ENCODE results near the gene EMC9. TPM values are rescaled to one million over a fixed set of nuclear protein-coding genes. Genes with fewer than 3 reads are reported as not detected.

Gene EMC9
- total and polyA plus RNA-seq, 4 donors: 4.6 to 29.4 (median 20.0) TPM

GRCh38 chr14:24178399-24179178 is 37.2 kb upstream of the EMC9 start:
- whole genome bisulfite sequencing, 2 donors: 93% methylated on average over 12 of the region's 12 CpGs
- peaks cover 5 to 71% (median 9%) of the 10 kb centered on the region in 4 donors for H3K36me3 ChIP-seq (ENCODE audit: control insufficient read depth in 4 of 4, insufficient read depth in 4 of 4, low read length in 4 of 4)
- no peaks in the 10 kb centered on the region for H3K4me1 ChIP-seq (ENCODE audit: control insufficient read depth in 5 of 5, insufficient read depth in 5 of 5, low read length in 5 of 5)
- ATAC-seq (ENCODE audit: insufficient read depth, low FRiP score) (no peak), DNase-seq (no peak)
- no peaks in the 10 kb centered on the region for H3K27me3 ChIP-seq (ENCODE audit: control insufficient read depth in 3 of 3, insufficient read depth in 3 of 3, low read length in 2 of 3)
- no peak overlapping the region for H3K4me3 ChIP-seq
- TF ChIP-seq CTCF (IDR thresholded peaks at IDR 0.05; ENCODE audit: control extremely low read depth, extremely low read depth): no peak
- no peaks in the 10 kb centered on the region for H3K9me3 ChIP-seq (ENCODE audit: control insufficient read depth in 4 of 4, insufficient read depth in 3 of 4, low read length in 3 of 4)
- H3K27ac ChIP-seq (ENCODE audit: low read depth in 1 of 2, low read length in 1 of 2): no peak overlapping the region
- H3K9ac ChIP-seq (ENCODE audit: insufficient read depth in 1 of 2, low read length in 2 of 2): no peak overlapping the region

- no peaks in the 10 kb centered on the region for H3K27me3 ChIP-seq (ENCODE audit: control insufficient read depth in 3 of 3, insufficient read depth in 3 of 3, low read length in 2 of 3)
- ATAC-seq (ENCODE audit: insufficient read depth, low FRiP score) (no peak), DNase-seq (no peak)
- H3K4me1 ChIP-seq (ENCODE audit: control insufficient read depth in 5 of 5, insufficient read depth in 5 of 5, low read length in 5 of 5): peaks cover 0 to 2% (median 0%) of the 10 kb centered on the region in 5 donors
- H3K27ac ChIP-seq (ENCODE audit: low read depth in 1 of 2, low read length in 1 of 2): no peak overlapping the region
- WGBS, 2 donors: 94 to 98% methylated on average over 14 of the region's 14 CpGs
- H3K4me3 ChIP-seq: no peak overlapping the region
- peaks cover 2 to 71% (median 7%) of the 10 kb centered on the region in 4 donors for H3K36me3 ChIP-seq (ENCODE audit: control insufficient read depth in 4 of 4, insufficient read depth in 4 of 4, low read length in 4 of 4)
- H3K9me3 ChIP-seq (ENCODE audit: control insufficient read depth in 4 of 4, insufficient read depth in 3 of 4, low read length in 3 of 4): no peaks in the 10 kb centered on the region
- H3K9ac ChIP-seq (ENCODE audit: insufficient read depth in 1 of 2, low read length in 2 of 2): no peak overlapping the region
- TF ChIP-seq CTCF (IDR thresholded peaks at IDR 0.05; ENCODE audit: control extremely low read depth, extremely low read depth): no peak
These were observed 36.5 kb upstream of the EMC9 start for GRCh38 chr14:24177891-24178290.

GRCh38 chr14:24177041-24177825 is 35.8 kb upstream of the EMC9 start:
- Histone ChIP-seq H3K27ac (ENCODE audit: low read depth in 1 of 2, low read length in 1 of 2) (no peak overlapping the region), H3K36me3 (ENCODE audit: control insufficient read depth in 4 of 4, insufficient read depth in 4 of 4, low read length in 4 of 4) (peaks cover 0 to 68% (median 3%) of the 10 kb centered on the region in 4 donors), H3K9me3 (ENCODE audit: control insufficient read depth in 4 of 4, insufficient read depth in 3 of 4, low read length in 3 of 4) (no peaks in the 10 kb centered on the region), H3K27me3 (ENCODE audit: control insufficient read depth in 3 of 3, insufficient read depth in 3 of 3, low read length in 2 of 3) (no peaks in the 10 kb centered on the region), H3K9ac (ENCODE audit: insufficient read depth in 1 of 2, low read length in 2 of 2) (no peak overlapping the region), H3K4me3 (no peak overlapping the region), H3K4me1 (ENCODE audit: control insufficient read depth in 5 of 5, insufficient read depth in 5 of 5, low read length in 5 of 5) (peaks cover 0 to 9% (median under 1%) of the 10 kb centered on the region in 5 donors)
- WGBS, 2 donors: 93 to 97% methylated on average over 12 of the region's 12 CpGs
- TF ChIP-seq CTCF (IDR thresholded peaks at IDR 0.05; ENCODE audit: control extremely low read depth, extremely low read depth): no peak
- DNase-seq: no peak
- ATAC-seq (ENCODE audit: insufficient read depth, low FRiP score): no peak
